Measurements from ENCODE around the gene SLC9B1. TPM values are rescaled to one million over a fixed set of nuclear protein-coding genes. Genes with fewer than 3 reads are reported as not detected.

SLC9B1 gene
- total RNA-seq, 2 experiments from 2014 or later, result 3.6 to 3.7 TPM

DNA sequence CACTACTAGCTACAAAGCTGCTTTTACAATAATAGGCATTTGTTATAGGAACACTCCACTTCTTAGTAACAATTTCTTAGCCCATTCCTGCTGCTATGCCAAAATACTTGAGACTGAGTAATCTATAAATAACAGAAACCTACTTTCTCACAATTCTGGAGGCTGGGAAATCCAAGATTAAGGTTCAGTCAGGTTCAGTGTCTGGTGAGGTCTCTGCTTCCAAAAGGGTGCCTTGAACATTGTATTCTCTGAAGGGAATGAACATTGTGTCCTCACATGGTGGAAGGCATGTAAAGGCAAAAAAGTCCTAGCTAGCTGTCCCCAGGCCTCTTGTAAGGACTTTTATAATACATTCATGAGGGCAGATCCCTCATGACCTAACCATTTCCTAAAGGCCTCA lies 7.0 kb downstream of the SLC9B1 start:
- H3K4me1 ChIP-seq (ENCODE audit: insufficient read depth, low read length), result no peaks in the 10 kb centered on the region
- Mint-ChIP-seq H3K4me3 (no peak overlapping the region), H3K4me1 (ENCODE audit: low read depth) (no peaks in the 10 kb centered on the region), H3K36me3 (ENCODE audit: low read depth) (no peaks in the 10 kb centered on the region), H3K27ac (no peak overlapping the region), H3K27me3 (no peaks in the 10 kb centered on the region), H3K9me3 (no peaks in the 10 kb centered on the region)
- intact Hi-C loops (cut with DNase I, micrococcal nuclease), result no loop called here
- ChIA-PET POLR2A (interaction anchor here (1.5 kb wide), 1 partner anchor 185 kb away, joined by 4 read pairs; no protein-coding TSS in a partner anchor), CTCF (interaction anchor here (0.6 kb wide), 1 partner anchor 582 kb away, joined by 5 read pairs; no protein-coding TSS in a partner anchor)
- no peaks in the 10 kb centered on the region for H3K9me3 ChIP-seq (ENCODE audit: control insufficient read depth in 1 of 2, insufficient read depth in 1 of 2, low read length in 2 of 2)
- H3K36me3 ChIP-seq (ENCODE audit: insufficient read depth, low read length), result no peaks in the 10 kb centered on the region
- no peak overlapping the region for H3K27ac ChIP-seq (ENCODE audit: low read depth in 1 of 2, low read length in 2 of 2)
- ATAC-seq (ENCODE audit: poor library complexity) (no peak), DNase-seq (no peak)
- TF ChIP-seq, protein P1, sequence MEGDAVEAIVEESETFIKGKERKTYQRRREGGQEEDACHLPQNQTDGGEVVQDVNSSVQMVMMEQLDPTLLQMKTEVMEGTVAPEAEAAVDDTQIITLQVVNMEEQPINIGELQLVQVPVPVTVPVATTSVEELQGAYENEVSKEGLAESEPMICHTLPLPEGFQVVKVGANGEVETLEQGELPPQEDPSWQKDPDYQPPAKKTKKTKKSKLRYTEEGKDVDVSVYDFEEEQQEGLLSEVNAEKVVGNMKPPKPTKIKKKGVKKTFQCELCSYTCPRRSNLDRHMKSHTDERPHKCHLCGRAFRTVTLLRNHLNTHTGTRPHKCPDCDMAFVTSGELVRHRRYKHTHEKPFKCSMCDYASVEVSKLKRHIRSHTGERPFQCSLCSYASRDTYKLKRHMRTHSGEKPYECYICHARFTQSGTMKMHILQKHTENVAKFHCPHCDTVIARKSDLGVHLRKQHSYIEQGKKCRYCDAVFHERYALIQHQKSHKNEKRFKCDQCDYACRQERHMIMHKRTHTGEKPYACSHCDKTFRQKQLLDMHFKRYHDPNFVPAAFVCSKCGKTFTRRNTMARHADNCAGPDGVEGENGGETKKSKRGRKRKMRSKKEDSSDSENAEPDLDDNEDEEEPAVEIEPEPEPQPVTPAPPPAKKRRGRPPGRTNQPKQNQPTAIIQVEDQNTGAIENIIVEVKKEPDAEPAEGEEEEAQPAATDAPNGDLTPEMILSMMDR (IDR thresholded peaks at IDR 0.05), result no peak
- no peaks in the 10 kb centered on the region for H3K27me3 ChIP-seq (ENCODE audit: control insufficient read depth in 1 of 2, insufficient read depth in 2 of 2, low read length in 2 of 2)
- no peak overlapping the region for H3K4me3 ChIP-seq (ENCODE audit: low read length)

DNA sequence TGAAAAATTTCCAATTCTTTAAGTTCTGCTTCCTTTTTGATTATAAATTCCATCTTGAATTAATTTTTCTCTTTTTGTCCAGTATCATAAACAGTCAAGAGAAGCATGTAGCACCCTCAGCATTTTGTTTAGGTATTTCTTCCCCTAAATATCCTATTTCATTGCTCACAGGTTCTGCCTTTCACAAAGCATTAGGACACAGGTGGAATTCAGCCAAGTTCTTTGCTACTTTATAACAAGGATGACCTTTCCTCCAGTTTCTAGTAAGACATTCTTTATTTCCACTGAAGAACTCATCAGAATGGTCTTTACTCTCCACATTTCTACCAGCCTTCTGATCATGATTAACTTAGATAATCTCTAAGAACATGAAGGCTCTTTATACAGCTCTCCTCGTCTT lies 7.4 kb downstream of the SLC9B1 start:
- H3K27ac ChIP-seq (ENCODE audit: low read depth in 1 of 2, low read length in 2 of 2), result no peak overlapping the region
- no peak for DNase-seq
- H3K4me1 ChIP-seq (ENCODE audit: insufficient read depth, low read length), result no peaks in the 10 kb centered on the region
- ChIA-PET CTCF (interaction anchor here (0.6 kb wide), 1 partner anchor 581 kb away, joined by 5 read pairs; no protein-coding TSS in a partner anchor), POLR2A (no interaction called here)
- H3K36me3 ChIP-seq (ENCODE audit: insufficient read depth, low read length), result no peaks in the 10 kb centered on the region
- Mint-ChIP-seq H3K9me3 (no peaks in the 10 kb centered on the region), H3K27ac (no peak overlapping the region), H3K4me1 (ENCODE audit: low read depth) (no peaks in the 10 kb centered on the region), H3K4me3 (no peak overlapping the region), H3K27me3 (no peaks in the 10 kb centered on the region), H3K36me3 (ENCODE audit: low read depth) (no peaks in the 10 kb centered on the region)
- TF ChIP-seq, protein P1 (IDR thresholded peaks at IDR 0.05), result no peak
- no peaks in the 10 kb centered on the region for H3K9me3 ChIP-seq (ENCODE audit: control insufficient read depth in 1 of 2, insufficient read depth in 1 of 2, low read length in 2 of 2)
- no peaks in the 10 kb centered on the region for H3K27me3 ChIP-seq (ENCODE audit: control insufficient read depth in 1 of 2, insufficient read depth in 2 of 2, low read length in 2 of 2)
- ATAC-seq (ENCODE audit: poor library complexity), result no peak
- intact Hi-C loops (cut with DNase I, micrococcal nuclease), result no loop called here
- no peak overlapping the region for H3K4me3 ChIP-seq (ENCODE audit: low read length)

DNA sequence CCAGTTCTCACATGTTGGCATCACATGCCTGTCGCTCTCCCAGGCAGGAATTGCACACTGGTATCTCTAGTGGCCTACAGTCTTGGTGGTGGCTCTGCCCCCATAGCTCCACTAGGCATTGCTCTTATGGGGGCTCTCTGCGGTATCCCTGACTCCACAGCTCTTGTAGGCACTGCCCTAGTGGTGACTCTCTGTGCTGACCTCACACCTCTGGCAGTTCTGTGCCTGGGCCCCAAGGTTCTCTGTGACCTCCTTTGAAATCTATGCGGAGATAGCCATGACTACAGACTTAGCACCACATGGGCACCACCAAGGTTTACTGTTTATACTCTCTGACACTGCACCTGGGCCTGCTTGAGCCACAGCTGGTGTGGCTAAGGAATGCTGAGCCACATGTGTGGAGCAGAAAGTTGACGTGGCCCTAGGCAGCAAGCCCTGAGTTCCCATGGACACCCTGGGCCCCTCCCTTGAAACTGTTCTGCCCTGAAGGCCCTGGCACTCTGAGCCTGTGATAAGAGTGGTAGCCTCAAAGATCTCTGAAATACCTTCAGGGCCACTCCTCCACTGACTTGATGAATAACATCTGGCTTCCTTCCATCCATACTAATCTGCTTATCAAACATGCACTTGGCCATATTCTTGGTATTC lies 8.0 kb downstream of the SLC9B1 start:
- Mint-ChIP-seq H3K9me3 (no peaks in the 10 kb centered on the region), H3K27ac (no peak overlapping the region), H3K27me3 (no peaks in the 10 kb centered on the region), H3K4me3 (no peak overlapping the region), H3K36me3 (ENCODE audit: low read depth) (no peaks in the 10 kb centered on the region), H3K4me1 (ENCODE audit: low read depth) (no peaks in the 10 kb centered on the region)
- ATAC-seq (ENCODE audit: poor library complexity) (no peak), DNase-seq (no peak)
- ChIA-PET POLR2A (no interaction called here), CTCF (no interaction called here)
- intact Hi-C loops (cut with DNase I, micrococcal nuclease), result loop anchor here in 1 of 2 experiments (2.0 kb wide), 1 partner anchor 389 kb away; no protein-coding TSS in a partner anchor
- Histone ChIP-seq H3K9me3 (ENCODE audit: control insufficient read depth in 1 of 2, insufficient read depth in 1 of 2, low read length in 2 of 2) (no peaks in the 10 kb centered on the region), H3K27ac (ENCODE audit: low read depth in 1 of 2, low read length in 2 of 2) (no peak overlapping the region), H3K4me1 (ENCODE audit: insufficient read depth, low read length) (no peaks in the 10 kb centered on the region), H3K36me3 (ENCODE audit: insufficient read depth, low read length) (no peaks in the 10 kb centered on the region), H3K27me3 (ENCODE audit: control insufficient read depth in 1 of 2, insufficient read depth in 2 of 2, low read length in 2 of 2) (no peaks in the 10 kb centered on the region), H3K4me3 (ENCODE audit: low read length) (no peak overlapping the region)
- TF ChIP-seq, protein P1 (IDR thresholded peaks at IDR 0.05), result no peak
